ENCODE results near the gene ZNF234.
"Not testable (repeated sequence)": the region's sequence is repeated elsewhere in the genome, so short reads cannot be mapped to it uniquely, and the experiment has no call there.

Gene ZNF234

DNA sequence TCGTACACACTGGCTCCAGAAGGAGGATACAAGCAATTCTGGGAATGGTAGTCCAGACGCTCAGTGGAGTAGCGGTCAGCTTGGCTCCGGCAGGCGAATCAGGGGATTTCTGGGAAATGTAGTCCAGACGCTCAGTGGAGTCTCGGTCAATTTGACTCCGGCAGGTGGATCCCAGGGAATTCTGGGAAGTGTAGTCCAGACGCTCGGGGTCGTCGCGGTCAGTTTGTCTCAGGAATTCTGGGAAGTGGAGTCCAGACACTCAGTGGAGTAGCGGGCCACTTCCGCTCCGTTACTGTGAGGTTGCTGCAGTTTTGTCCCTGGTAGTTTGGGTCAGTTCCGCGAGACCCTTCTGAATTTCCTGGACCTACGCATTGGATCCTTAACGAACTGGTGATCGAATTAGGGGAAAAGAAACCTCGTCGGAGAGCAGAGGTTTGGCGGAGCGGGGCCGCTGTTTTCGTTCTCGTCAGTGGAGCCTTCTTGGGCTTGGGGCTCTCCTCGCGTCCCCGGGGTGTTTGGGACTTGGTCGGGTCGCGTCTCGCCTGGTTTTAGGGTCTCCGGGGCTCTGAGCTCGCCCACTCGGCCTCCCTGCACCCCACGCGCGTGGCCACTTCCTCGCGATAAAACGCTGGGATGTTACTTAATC is 28.1 kb upstream of the ZNF234 start, which contains the start of gene ZNF225:
Gene ZNF225, plus strand, starts transcription at position 262 of the 646 bp plus-strand sequence. CDS start 2,429 bp downstream, outside the sequence.
- H3K9me3 ChIP-seq (replicated peaks in 1 of 2; ENCODE audit: control insufficient read depth in 2 of 2, insufficient read depth in 1 of 2, low read depth in 1 of 2, low read length in 2 of 2) = peaks cover 9 to 25% of the 10 kb centered on the region in 2 donors
- no CpG with 5 or more reads among the region's 44 CpGs for WGBS, 2 donors (ENCODE audit: extremely low coverage in 2 of 2, insufficient read length in 2 of 2, insufficient replicate concordance in 1 of 2)
- no peak within 1 kb of the TSS for H2AK5ac ChIP-seq (ENCODE audit: low read depth, low read length)

GRCh38 chr19:44113784-44114390 is 27.5 kb upstream of the ZNF234 start:
- Histone ChIP-seq H3K36me3 (replicated peaks in 1 of 2; ENCODE audit: control insufficient read depth in 2 of 2, insufficient read depth in 2 of 2, low read length in 2 of 2) (peaks cover 8 to 39% of the 10 kb centered on the region in 2 donors), H2BK5ac (ENCODE audit: low read length) (no peak overlapping the region), H3K14ac (ENCODE audit: low read length) (no peak overlapping the region), H3K9me3 (replicated peaks in 1 of 2; ENCODE audit: control insufficient read depth in 2 of 2, insufficient read depth in 1 of 2, low read depth in 1 of 2, low read length in 2 of 2) (peaks cover 7 to 19% of the 10 kb centered on the region in 2 donors), H2BK120ac (ENCODE audit: low read depth, low read length) (no peak overlapping the region), H2AK5ac (ENCODE audit: low read depth, low read length) (no peak overlapping the region), H3K4me3 (ENCODE audit: low read length in 2 of 2) (peak overlapping the region; percentile 58 to 84), H4K91ac (ENCODE audit: low read depth, low read length, poor library complexity) (no peak overlapping the region), H3K4ac (ENCODE audit: low read length) (no peak overlapping the region), H3K18ac (ENCODE audit: low read length) (no peak overlapping the region), H3K9ac (ENCODE audit: low read depth, low read length, poor library complexity) (no peak overlapping the region), H3K4me1 (ENCODE audit: control insufficient read depth in 2 of 2, insufficient read depth in 1 of 2, low read depth in 1 of 2, low read length in 2 of 2) (no peaks in the 10 kb centered on the region), H3K23ac (ENCODE audit: low read depth, low read length, poor library complexity) (peak overlapping the region; percentile 52), H2AFZ (ENCODE audit: low read length) (peak overlapping the region; percentile 89), H2BK15ac (ENCODE audit: low read length) (no peak overlapping the region), H3K27ac (replicated peaks; ENCODE audit: low read length) (no peak overlapping the region), H3K27me3 (ENCODE audit: control insufficient read depth in 3 of 3, insufficient read depth in 3 of 3, low read depth in 1 of 3, low read length in 3 of 3) (no peaks in the 10 kb centered on the region), H4K8ac (ENCODE audit: low read depth, low read length) (no peak overlapping the region), H2BK12ac (ENCODE audit: low read length) (no peak overlapping the region), H3K4me2 (ENCODE audit: insufficient read depth, low read length, poor library complexity, severe bottlenecking) (peak overlapping the region; percentile 71), H3K79me1 (ENCODE audit: low read depth, low read length) (no peaks in the 10 kb centered on the region)
- WGBS, 2 donors (ENCODE audit: extremely low coverage in 2 of 2, insufficient read length in 2 of 2, insufficient replicate concordance in 1 of 2) = no CpG with 5 or more reads among the region's 18 CpGs
- DNase-seq (ENCODE audit: low spot score) = peak; percentile 3

More for the DNA sequence above, 28.1 kb upstream of the ZNF234 start, which contains the start of gene ZNF225:
- peak within 1 kb of the TSS; percentile 89 for H2AFZ ChIP-seq (ENCODE audit: low read length)
- no peak within 1 kb of the TSS for H2BK5ac ChIP-seq (ENCODE audit: low read length)
- no peak within 1 kb of the TSS for H4K8ac ChIP-seq (ENCODE audit: low read depth, low read length)
- no peaks in the 10 kb centered on the region for H3K4me1 ChIP-seq (ENCODE audit: control insufficient read depth in 2 of 2, insufficient read depth in 1 of 2, low read depth in 1 of 2, low read length in 2 of 2)
- H3K27me3 ChIP-seq (ENCODE audit: control insufficient read depth in 3 of 3, insufficient read depth in 3 of 3, low read depth in 1 of 3, low read length in 3 of 3) = no peaks in the 10 kb centered on the region
- peak within 1 kb of the TSS; percentile 82 for H3K9ac ChIP-seq (ENCODE audit: low read depth, low read length, poor library complexity)
- H3K36me3 ChIP-seq (replicated peaks in 1 of 2; ENCODE audit: control insufficient read depth in 2 of 2, insufficient read depth in 2 of 2, low read length in 2 of 2) = peaks cover 4 to 41% of the 10 kb centered on the region in 2 donors
- peak within 1 kb of the TSS; percentile 52 for H3K23ac ChIP-seq (ENCODE audit: low read depth, low read length, poor library complexity)
- H3K4ac ChIP-seq (ENCODE audit: low read length) = no peak within 1 kb of the TSS
- H2BK120ac ChIP-seq (ENCODE audit: low read depth, low read length) = no peak within 1 kb of the TSS
- H3K14ac ChIP-seq (ENCODE audit: low read length) = no peak within 1 kb of the TSS
- peak within 1 kb of the TSS; percentile 53 for H3K27ac ChIP-seq (replicated peaks; ENCODE audit: low read length)
- peak within 1 kb of the TSS; percentile 58 to 97 for H3K4me3 ChIP-seq (ENCODE audit: low read length in 2 of 2)
- H4K91ac ChIP-seq (ENCODE audit: low read depth, low read length, poor library complexity) = no peak within 1 kb of the TSS
- H2BK12ac ChIP-seq (ENCODE audit: low read length) = no peak within 1 kb of the TSS
- peak within 1 kb of the TSS; percentile 71 for H3K4me2 ChIP-seq (ENCODE audit: insufficient read depth, low read length, poor library complexity, severe bottlenecking)
- H2BK15ac ChIP-seq (ENCODE audit: low read length) = no peak within 1 kb of the TSS
- DNase-seq (ENCODE audit: low spot score) = peak; percentile 98
- H3K79me1 ChIP-seq (ENCODE audit: low read depth, low read length) = no peaks in the 10 kb centered on the region
- peak within 1 kb of the TSS; percentile 74 for H3K18ac ChIP-seq (ENCODE audit: low read length)

DNA sequence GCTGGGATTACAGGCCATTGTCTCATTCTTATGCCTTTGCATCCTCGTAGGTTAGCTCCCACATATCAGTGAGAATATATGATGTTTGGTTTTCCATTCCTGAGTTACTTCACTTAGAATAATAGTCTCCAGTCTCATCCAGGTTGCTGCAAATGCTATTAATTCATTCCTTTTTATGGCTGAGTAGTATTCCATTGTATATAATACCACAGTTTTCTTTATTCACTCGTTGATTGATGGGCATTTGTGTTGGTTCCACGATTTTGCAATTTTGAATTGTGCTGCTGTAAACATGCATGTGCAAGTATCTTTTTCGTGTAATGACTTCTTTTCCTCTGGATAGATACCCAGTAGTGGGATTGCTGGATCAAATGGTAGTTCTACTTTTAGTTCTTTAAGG is 20.2 kb upstream of the ZNF234 start:
- Histone ChIP-seq H3K36me3 (replicated peaks in 1 of 2; ENCODE audit: control insufficient read depth in 2 of 2, insufficient read depth in 2 of 2, low read length in 2 of 2) (peaks cover 10 to 71% of the 10 kb centered on the region in 2 donors), H3K9me3 (replicated peaks in 1 of 2; ENCODE audit: control insufficient read depth in 2 of 2, insufficient read depth in 1 of 2, low read depth in 1 of 2, low read length in 2 of 2) (peaks cover 0 to 15% of the 10 kb centered on the region in 2 donors)
- not testable (repeated sequence) for DNase-seq (ENCODE audit: low spot score); H4K91ac ChIP-seq (ENCODE audit: low read depth, low read length, poor library complexity); H3K4me1 ChIP-seq (ENCODE audit: control insufficient read depth in 2 of 2, insufficient read depth in 1 of 2, low read depth in 1 of 2, low read length in 2 of 2); H4K8ac ChIP-seq (ENCODE audit: low read depth, low read length); H2BK5ac ChIP-seq (ENCODE audit: low read length); H3K4me3 ChIP-seq (ENCODE audit: low read length in 2 of 2); H3K23ac ChIP-seq (ENCODE audit: low read depth, low read length, poor library complexity); H3K18ac ChIP-seq (ENCODE audit: low read length); H3K14ac ChIP-seq (ENCODE audit: low read length); H2AFZ ChIP-seq (ENCODE audit: low read length); H2BK120ac ChIP-seq (ENCODE audit: low read depth, low read length); H2AK5ac ChIP-seq (ENCODE audit: low read depth, low read length); H3K4ac ChIP-seq (ENCODE audit: low read length); H2BK15ac ChIP-seq (ENCODE audit: low read length); H3K9ac ChIP-seq (ENCODE audit: low read depth, low read length, poor library complexity); H3K27me3 ChIP-seq (ENCODE audit: control insufficient read depth in 3 of 3, insufficient read depth in 3 of 3, low read depth in 1 of 3, low read length in 3 of 3); H3K79me1 ChIP-seq (ENCODE audit: low read depth, low read length); H3K4me2 ChIP-seq (ENCODE audit: insufficient read depth, low read length, poor library complexity, severe bottlenecking); H3K27ac ChIP-seq (replicated peaks; ENCODE audit: low read length); H2BK12ac ChIP-seq (ENCODE audit: low read length)
- WGBS, 2 donors (ENCODE audit: extremely low coverage in 2 of 2, insufficient read length in 2 of 2, insufficient replicate concordance in 1 of 2) = no CpG with 5 or more reads among the region's 4 CpGs

- H3K4me1 ChIP-seq (ENCODE audit: control insufficient read depth in 2 of 2, insufficient read depth in 1 of 2, low read depth in 1 of 2, low read length in 2 of 2) = no peaks in the 10 kb centered on the region
- H3K27ac ChIP-seq (replicated peaks; ENCODE audit: low read length) = no peak overlapping the region
- H3K4me2 ChIP-seq (ENCODE audit: insufficient read depth, low read length, poor library complexity, severe bottlenecking) = no peak overlapping the region
- H2BK15ac ChIP-seq (ENCODE audit: low read length) = no peak overlapping the region
- H4K8ac ChIP-seq (ENCODE audit: low read depth, low read length) = no peak overlapping the region
- no peak overlapping the region for H3K14ac ChIP-seq (ENCODE audit: low read length)
- peaks cover 22 to 62% of the 10 kb centered on the region in 2 donors for H3K36me3 ChIP-seq (replicated peaks in 1 of 2; ENCODE audit: control insufficient read depth in 2 of 2, insufficient read depth in 2 of 2, low read length in 2 of 2)
- no peak for DNase-seq (ENCODE audit: low spot score)
- no peak overlapping the region for H2BK120ac ChIP-seq (ENCODE audit: low read depth, low read length)
- H4K91ac ChIP-seq (ENCODE audit: low read depth, low read length, poor library complexity) = no peak overlapping the region
- H3K27me3 ChIP-seq (ENCODE audit: control insufficient read depth in 3 of 3, insufficient read depth in 3 of 3, low read depth in 1 of 3, low read length in 3 of 3) = no peaks in the 10 kb centered on the region
- H3K9ac ChIP-seq (ENCODE audit: low read depth, low read length, poor library complexity) = no peak overlapping the region
- no peak overlapping the region for H2BK5ac ChIP-seq (ENCODE audit: low read length)
- H3K4me3 ChIP-seq (ENCODE audit: low read length in 2 of 2) = no peak overlapping the region
- H2AK5ac ChIP-seq (ENCODE audit: low read depth, low read length) = no peak overlapping the region
- no peak overlapping the region for H3K18ac ChIP-seq (ENCODE audit: low read length)
- H2BK12ac ChIP-seq (ENCODE audit: low read length) = no peak overlapping the region
- no CpG with 5 or more reads among the region's 5 CpGs for whole genome bisulfite sequencing, 2 donors (ENCODE audit: extremely low coverage in 2 of 2, insufficient read length in 2 of 2, insufficient replicate concordance in 1 of 2)
- H3K9me3 ChIP-seq (replicated peaks in 1 of 2; ENCODE audit: control insufficient read depth in 2 of 2, insufficient read depth in 1 of 2, low read depth in 1 of 2, low read length in 2 of 2) = peaks cover 15 to 35% of the 10 kb centered on the region in 2 donors
- H2AFZ ChIP-seq (ENCODE audit: low read length) = no peak overlapping the region
- H3K79me1 ChIP-seq (ENCODE audit: low read depth, low read length) = no peaks in the 10 kb centered on the region
- H3K23ac ChIP-seq (ENCODE audit: low read depth, low read length, poor library complexity) = no peak overlapping the region
- no peak overlapping the region for H3K4ac ChIP-seq (ENCODE audit: low read length)
These were observed 9.4 kb upstream of the ZNF234 start for GRCh38 chr19:44131955-44132354.

Measured in neuronal stem cell (in vitro differentiated cells).